Measurements from ENCODE around the gene VRK1. TPM values are rescaled to one million over a fixed set of nuclear protein-coding genes. Genes with fewer than 3 reads are reported as not detected.

VRK1 gene
- total RNA-seq, 4 donors from 2014 or later, result 13.7 to 17.9 (median 13.8) TPM; not detected in 1

DNA sequence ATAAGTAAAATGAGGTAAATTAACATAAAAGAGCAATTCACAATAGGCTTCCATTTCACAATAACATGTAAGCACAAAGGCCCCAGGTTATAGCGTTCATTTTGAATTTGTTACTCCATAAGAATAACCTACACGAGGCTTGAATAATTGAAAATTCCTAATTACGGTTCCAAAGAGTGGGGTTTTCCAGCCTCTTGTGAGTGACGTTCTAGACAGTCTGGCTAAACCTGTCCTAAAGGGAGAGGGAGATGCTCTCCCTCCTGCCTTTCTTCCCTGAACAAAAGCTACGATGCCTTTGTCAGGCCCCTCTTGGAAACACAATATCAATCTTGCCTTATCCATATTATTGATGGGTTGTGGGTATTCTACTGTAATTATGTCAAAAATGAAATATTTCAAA, 24.3 kb upstream of the VRK1 start:
- Histone ChIP-seq H3K36me3 (no peaks in the 10 kb centered on the region), H3K27me3 (peaks cover 11% of the 10 kb centered on the region), H3K27ac (no peak overlapping the region), H3K9me3 (no peaks in the 10 kb centered on the region), H3K4me3 (no peak overlapping the region), H3K4me1 (no peaks in the 10 kb centered on the region)
- in situ Hi-C loops (cut with MboI; ENCODE audit: low pct_ligation_motif_present in 1 of 4, low pct_unique_long_range_greater_than_20kb in 1 of 4, low sequenced_read_pairs in 3 of 4) (no loop called here), intact Hi-C loops (cut with DNase I; ENCODE audit: low total_unique reads) (no loop called here)
- WGBS, 2 donors (ENCODE audit: low coverage in 1 of 2), result 80 to 83% methylated on average over 5 of the region's 5 CpGs
- DNase-seq, result no peak
- TF ChIP-seq POLR2AphosphoS5 (IDR thresholded peaks at IDR 0.05) (no peak), POLR2A (IDR thresholded peaks at IDR 0.05) (no peak), EP300 (IDR thresholded peaks at IDR 0.05; ENCODE audit: low read depth) (no peak)
- TF ChIP-seq, protein P1, sequence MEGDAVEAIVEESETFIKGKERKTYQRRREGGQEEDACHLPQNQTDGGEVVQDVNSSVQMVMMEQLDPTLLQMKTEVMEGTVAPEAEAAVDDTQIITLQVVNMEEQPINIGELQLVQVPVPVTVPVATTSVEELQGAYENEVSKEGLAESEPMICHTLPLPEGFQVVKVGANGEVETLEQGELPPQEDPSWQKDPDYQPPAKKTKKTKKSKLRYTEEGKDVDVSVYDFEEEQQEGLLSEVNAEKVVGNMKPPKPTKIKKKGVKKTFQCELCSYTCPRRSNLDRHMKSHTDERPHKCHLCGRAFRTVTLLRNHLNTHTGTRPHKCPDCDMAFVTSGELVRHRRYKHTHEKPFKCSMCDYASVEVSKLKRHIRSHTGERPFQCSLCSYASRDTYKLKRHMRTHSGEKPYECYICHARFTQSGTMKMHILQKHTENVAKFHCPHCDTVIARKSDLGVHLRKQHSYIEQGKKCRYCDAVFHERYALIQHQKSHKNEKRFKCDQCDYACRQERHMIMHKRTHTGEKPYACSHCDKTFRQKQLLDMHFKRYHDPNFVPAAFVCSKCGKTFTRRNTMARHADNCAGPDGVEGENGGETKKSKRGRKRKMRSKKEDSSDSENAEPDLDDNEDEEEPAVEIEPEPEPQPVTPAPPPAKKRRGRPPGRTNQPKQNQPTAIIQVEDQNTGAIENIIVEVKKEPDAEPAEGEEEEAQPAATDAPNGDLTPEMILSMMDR (IDR thresholded peaks at IDR 0.05), result no peak

DNA sequence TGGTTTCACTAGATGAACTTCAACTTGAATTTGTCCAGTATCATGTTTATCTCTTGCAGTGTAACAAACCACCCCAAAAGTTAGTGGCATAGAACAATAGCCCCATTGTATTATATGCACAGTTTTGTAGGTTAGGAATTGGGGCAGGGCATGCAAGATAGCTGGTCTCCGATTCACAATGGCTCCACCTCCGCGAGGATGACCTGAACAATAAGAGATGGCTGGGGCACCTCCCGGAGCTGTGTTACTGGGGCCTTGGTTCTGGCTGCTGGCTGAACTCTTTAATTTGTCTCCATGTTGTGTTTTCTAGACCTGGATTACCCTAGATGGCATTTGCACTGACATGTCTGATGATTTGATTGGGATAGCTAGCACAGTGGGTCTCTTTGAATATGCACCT, 20.4 kb upstream of the VRK1 start:
- no peaks in the 10 kb centered on the region for H3K9me3 ChIP-seq
- WGBS, 2 donors (ENCODE audit: low coverage in 1 of 2), result 77% methylated on average over 4 of the region's 4 CpGs; no CpG with 5 or more reads in 1 of the 2 donors
- no peak overlapping the region for H3K4me3 ChIP-seq
- no peak overlapping the region for H3K27ac ChIP-seq
- TF ChIP-seq POLR2A (IDR thresholded peaks at IDR 0.05), result no peak
- intact Hi-C loops (cut with DNase I; ENCODE audit: low total_unique reads), result no loop called here
- in situ Hi-C loops (cut with MboI; ENCODE audit: low pct_ligation_motif_present in 1 of 4, low pct_unique_long_range_greater_than_20kb in 1 of 4, low sequenced_read_pairs in 3 of 4), result no loop called here
- H3K36me3 ChIP-seq, result no peaks in the 10 kb centered on the region
- peaks cover 6% of the 10 kb centered on the region for H3K27me3 ChIP-seq
- H3K4me1 ChIP-seq, result no peaks in the 10 kb centered on the region
- no peak for DNase-seq

DNA sequence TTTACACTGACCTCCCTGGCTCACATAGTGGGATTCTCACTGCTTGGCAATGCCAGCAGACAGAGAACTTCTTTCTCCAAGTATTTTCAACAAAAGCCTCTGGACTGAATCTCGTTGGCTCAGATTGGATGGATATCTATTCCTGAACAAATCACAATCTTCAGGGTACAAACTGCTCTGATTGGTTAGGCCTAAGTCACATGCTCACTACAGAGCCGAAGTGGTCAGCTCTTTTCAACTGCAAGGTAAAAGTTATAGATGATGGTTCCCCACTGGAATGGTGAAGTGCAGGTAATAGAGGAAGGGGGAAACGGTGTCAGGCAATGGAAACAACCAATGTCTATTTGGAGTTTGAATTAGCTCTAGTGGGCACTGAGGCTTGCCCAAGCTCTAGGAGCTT, 16.7 kb upstream of the VRK1 start:
- no peaks in the 10 kb centered on the region for H3K36me3 ChIP-seq
- 56 to 81% methylated on average over 3 of the region's 3 CpGs for WGBS, 2 donors (ENCODE audit: low coverage in 1 of 2)

DNA sequence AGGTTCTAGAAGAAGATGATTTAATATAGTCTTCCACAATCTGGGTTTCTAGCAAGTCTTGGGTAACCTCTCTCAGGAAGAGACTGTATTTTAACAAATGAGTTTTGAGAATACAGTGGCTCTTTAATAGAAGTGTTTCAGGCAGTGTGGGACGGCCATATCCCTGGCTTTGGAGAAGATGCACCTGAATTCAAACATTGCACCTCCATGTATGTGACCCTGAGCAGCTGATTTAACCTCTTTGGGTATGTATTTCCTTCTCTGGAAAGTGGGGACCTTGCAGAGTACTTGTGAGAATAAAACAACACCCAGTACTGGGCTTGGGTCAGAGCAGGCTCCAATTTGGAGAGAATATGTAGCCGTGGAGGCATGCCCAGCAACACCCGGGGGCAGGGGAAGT, 15.8 kb upstream of the VRK1 start:
- Histone ChIP-seq H3K27ac (no peak overlapping the region), H3K4me3 (no peak overlapping the region), H3K9me3 (no peaks in the 10 kb centered on the region), H3K4me1 (no peaks in the 10 kb centered on the region), H3K36me3 (no peaks in the 10 kb centered on the region), H3K27me3 (peaks cover 6% of the 10 kb centered on the region)
- intact Hi-C loops (cut with DNase I; ENCODE audit: low total_unique reads), result no loop called here
- in situ Hi-C loops (cut with MboI; ENCODE audit: low pct_ligation_motif_present in 1 of 4, low pct_unique_long_range_greater_than_20kb in 1 of 4, low sequenced_read_pairs in 3 of 4), result no loop called here
- WGBS, 2 donors (ENCODE audit: low coverage in 1 of 2), result 77 to 86% methylated on average over 2 to 3 of the region's 3 CpGs
- TF ChIP-seq POLR2AphosphoS5 (IDR thresholded peaks at IDR 0.05) (no peak), EP300 (IDR thresholded peaks at IDR 0.05; ENCODE audit: low read depth) (no peak)
- no peak for DNase-seq

More for the DNA sequence above, 16.7 kb upstream of the VRK1 start:
- Histone ChIP-seq H3K4me3 (no peak overlapping the region), H3K27me3 (peaks cover 6% of the 10 kb centered on the region), H3K9me3 (no peaks in the 10 kb centered on the region), H3K4me1 (no peaks in the 10 kb centered on the region), H3K27ac (no peak overlapping the region)
- no peak for TF ChIP-seq POLR2A (IDR thresholded peaks at IDR 0.05)
- in situ Hi-C loops (cut with MboI; ENCODE audit: low pct_ligation_motif_present in 1 of 4, low pct_unique_long_range_greater_than_20kb in 1 of 4, low sequenced_read_pairs in 3 of 4), result no loop called here
- intact Hi-C loops (cut with DNase I; ENCODE audit: low total_unique reads), result no loop called here
- no peak for DNase-seq

DNA sequence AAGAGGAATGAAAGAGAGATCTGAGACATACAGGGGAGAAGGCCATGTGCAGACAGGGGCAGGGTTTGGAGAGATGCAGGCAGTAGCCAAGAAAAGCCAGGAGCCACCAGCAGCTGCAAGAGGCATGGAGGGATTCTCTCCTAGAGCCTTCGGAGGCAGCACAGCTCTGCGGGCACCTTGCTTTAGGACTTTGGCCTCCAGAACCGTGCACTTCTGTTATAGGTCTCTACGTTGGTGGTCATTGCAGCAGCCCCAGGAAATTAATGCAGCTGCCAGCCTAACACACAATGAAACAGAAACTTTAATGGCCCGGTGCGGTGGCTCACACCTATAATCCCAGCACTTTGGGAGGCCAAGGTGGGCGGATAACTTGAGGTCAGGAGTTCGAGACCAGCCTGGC, 14.7 kb upstream of the VRK1 start:
- DNase-seq, result no peak
- in situ Hi-C loops (cut with MboI; ENCODE audit: low pct_ligation_motif_present in 1 of 4, low pct_unique_long_range_greater_than_20kb in 1 of 4, low sequenced_read_pairs in 3 of 4) (no loop called here), intact Hi-C loops (cut with DNase I; ENCODE audit: low total_unique reads) (no loop called here)
- 82 to 96% methylated on average over 5 to 8 of the region's 8 CpGs for WGBS, 2 donors (ENCODE audit: low coverage in 1 of 2)
- Histone ChIP-seq H3K9me3 (no peaks in the 10 kb centered on the region), H3K27ac (no peak overlapping the region), H3K27me3 (peaks cover 6% of the 10 kb centered on the region), H3K4me1 (no peaks in the 10 kb centered on the region), H3K36me3 (no peaks in the 10 kb centered on the region), H3K4me3 (no peak overlapping the region)
- TF ChIP-seq, protein P1 (IDR thresholded peaks at IDR 0.05), result no peak
- no peak for TF ChIP-seq POLR2A (IDR thresholded peaks at IDR 0.05)
- TF ChIP-seq EP300 (IDR thresholded peaks at IDR 0.05; ENCODE audit: low read depth), result no peak
- TF ChIP-seq POLR2AphosphoS5 (IDR thresholded peaks at IDR 0.05), result no peak

Data from transverse colon (tissue), 4 donors.